Fibroblast of skin of abdomen (primary cell): ENCODE results near the gene TMEM150B.
A peak's percentile ranks its signal among the peaks of the same experiment; 100 is the strongest.
"Not testable (repeated sequence)": the region's sequence is repeated elsewhere in the genome, so short reads cannot be mapped to it uniquely, and the experiment has no call there.

Source experiments
- DNase-seq: peaks from one replicate; pipeline ENCODE4 v3.0.0-alpha.2; 2013

Gene TMEM150B

GRCh38 chr19:55339105-55339888, 14.2 kb upstream of the TMEM150B start, which contains the start of gene KMT5C:
Gene KMT5C (plus strand): TSS chr19:55339876. CDS start chr19:55341937, 2,061 bp downstream.
- peak; percentile 100 for DNase-seq

- DNase-seq: peak; percentile 36
These were observed 11.0 kb upstream of the TMEM150B start for GRCh38 chr19:55336101-55336500.

GRCh38 chr19:55333870-55334269, 8.7 kb upstream of the TMEM150B start:
- no peak for DNase-seq

GRCh38 chr19:55329791-55330190, 4.7 kb upstream of the TMEM150B start:
- DNase-seq: peak; percentile 47

GRCh38 chr19:55328774-55329318, 3.7 kb upstream of the TMEM150B start:
- DNase-seq: not testable (repeated sequence)

GRCh38 chr19:55324662-55325061, 479 bp downstream of the TMEM150B start:
- no peak for DNase-seq

- no peak for DNase-seq
These were observed 2.8 kb downstream of the TMEM150B start for GRCh38 chr19:55322204-55322885.

GRCh38 chr19:55321466-55322137, 3.5 kb downstream of the TMEM150B start:
- DNase-seq: no peak

- DNase-seq: no peak
These were observed 4.2 kb downstream of the TMEM150B start for GRCh38 chr19:55320844-55321419.

- DNase-seq: peak; percentile 37
These were observed 5.4 kb downstream of the TMEM150B start for GRCh38 chr19:55319785-55320184.

GRCh38 chr19:55316646-55317045, 8.5 kb downstream of the TMEM150B start:
- DNase-seq: no peak

GRCh38 chr19:55315956-55316525, 9.1 kb downstream of the TMEM150B start:
- DNase-seq: no peak

GRCh38 chr19:55314396-55314795, 10.7 kb downstream of the TMEM150B start:
- DNase-seq: no peak

- no peak for DNase-seq
These were observed 12.3 kb downstream of the TMEM150B start for GRCh38 chr19:55312621-55313512.

- no peak for DNase-seq
These were observed 13.3 kb downstream of the TMEM150B start for GRCh38 chr19:55311797-55312196.

- DNase-seq: no peak
These were observed 13.7 kb downstream of the TMEM150B start for GRCh38 chr19:55311397-55311796.

- no peak for DNase-seq
These were observed 14.6 kb downstream of the TMEM150B start for GRCh38 chr19:55310498-55310897.

- no peak for DNase-seq
These were observed 15.7 kb downstream of the TMEM150B start for GRCh38 chr19:55309448-55309847.

GRCh38 chr19:55308281-55308680, 16.9 kb downstream of the TMEM150B start:
- no peak for DNase-seq

GRCh38 chr19:55306712-55307111, 18.4 kb downstream of the TMEM150B start:
- DNase-seq: no peak

GRCh38 chr19:55305983-55306562, 19.1 kb downstream of the TMEM150B start:
- no peak for DNase-seq
